H9 (cell line): ENCODE results near the gene TRMT112. TPM values are rescaled to one million over a fixed set of nuclear protein-coding genes. Genes with fewer than 3 reads are reported as not detected.

Source experiments
- DNase-seq: peaks from one replicate; pipeline ENCODE4 v3.0.0-alpha.2; 2017
- H2AFZ ChIP-seq: one replicate; pipeline ENCODE4 v1.6.1; 2013; ENCODE audit warnings: mild to moderate bottlenecking, low read length, control low read depth, moderate library complexity
- H2AK5ac ChIP-seq: 2 replicates; pipeline ENCODE4 v1.6.1; 2013; ENCODE audit warnings: low read length, control low read depth, mixed read lengths; ENCODE audit not compliant: insufficient read length
- H2BK120ac ChIP-seq: one replicate; pipeline ENCODE4 v1.6.1; 2013; ENCODE audit warnings: low read depth, mild to moderate bottlenecking, low read length, control low read depth, inconsistent platforms; ENCODE audit not compliant: poor library complexity, severe bottlenecking
- H2BK12ac ChIP-seq: 2 replicates; pipeline ENCODE4 v1.6.1; 2013; ENCODE audit warnings: low read length, control low read depth, mixed read lengths, low read depth; ENCODE audit not compliant: insufficient read length
- H2BK15ac ChIP-seq: 2 replicates; pipeline ENCODE4 v1.6.1; 2013; ENCODE audit warnings: low read depth, low read length, control low read depth
- H2BK20ac ChIP-seq: one replicate; pipeline ENCODE4 v1.6.1; 2013; ENCODE audit warnings: low read depth, mild to moderate bottlenecking, low read length, control low read depth, inconsistent platforms; ENCODE audit not compliant: poor library complexity, severe bottlenecking
- H2BK5ac ChIP-seq: 2 replicates; pipeline ENCODE4 v1.6.1; 2013; ENCODE audit warnings: low read length, control low read depth, mixed read lengths; ENCODE audit not compliant: insufficient read length
- H3K14ac ChIP-seq: 2 replicates; pipeline ENCODE4 v1.6.1; 2013; ENCODE audit warnings: low read length, control low read depth; ENCODE audit not compliant: insufficient read depth
- H3K18ac ChIP-seq: 2 replicates; pipeline ENCODE4 v1.6.1; 2013; ENCODE audit warnings: low read depth, mild to moderate bottlenecking, mixed read lengths, low read length, control low read depth; ENCODE audit not compliant: insufficient read length
- H3K23ac ChIP-seq: 2 replicates; pipeline ENCODE4 v1.6.1; 2013; ENCODE audit warnings: low read length, control low read depth, mixed read lengths, low read depth; ENCODE audit not compliant: insufficient read length
- H3K23me2 ChIP-seq: 2 replicates; pipeline ENCODE4 v1.6.1; 2013; ENCODE audit warnings: low read depth, mild to moderate bottlenecking, mixed read lengths, low read length, control low read depth; ENCODE audit not compliant: insufficient read length, poor library complexity, severe bottlenecking
- H3K27ac ChIP-seq: 2 replicates; pipeline ENCODE4 v1.5.1; 2013; ENCODE audit warnings: low read length, control low read depth, mixed read lengths, low read depth; ENCODE audit not compliant: insufficient read length
- H3K27me3 ChIP-seq: 2 replicates; pipeline ENCODE4 v1.6.1; 2013; ENCODE audit warnings: low read length, control low read depth, inconsistent platforms; ENCODE audit not compliant: insufficient read depth
- H3K4ac ChIP-seq: 2 replicates; pipeline ENCODE4 v1.6.1; 2013; ENCODE audit warnings: low read depth, mild to moderate bottlenecking, control low read depth, inconsistent platforms, low read length, moderate library complexity
- H3K4me1 ChIP-seq: 2 replicates; pipeline ENCODE4 v1.6.1; 2013; ENCODE audit warnings: low read length, control low read depth, inconsistent platforms; ENCODE audit not compliant: insufficient read depth
- H3K4me2 ChIP-seq: 2 replicates; pipeline ENCODE4 v1.6.1; 2013; ENCODE audit warnings: low read length, control low read depth, mixed read lengths; ENCODE audit not compliant: insufficient read length, insufficient read depth
- H3K56ac ChIP-seq: 2 replicates; pipeline ENCODE4 v1.6.1; 2013; ENCODE audit warnings: low read depth, mild to moderate bottlenecking, mixed read lengths, low read length, control low read depth; ENCODE audit not compliant: insufficient read length
- H3K79me1 ChIP-seq: 2 replicates; pipeline ENCODE4 v1.6.1; 2013; ENCODE audit warnings: low read depth, mild to moderate bottlenecking, moderate library complexity, low read length, control low read depth, inconsistent platforms; ENCODE audit not compliant: insufficient read depth, poor library complexity, severe bottlenecking
- H3K79me2 ChIP-seq: 2 replicates; pipeline ENCODE4 v1.6.1; 2013; ENCODE audit warnings: low read length, control low read depth, inconsistent platforms; ENCODE audit not compliant: insufficient read depth
- H3K9ac ChIP-seq: 2 replicates; pipeline ENCODE4 v1.6.1; 2013; ENCODE audit warnings: low read length, control low read depth, mixed read lengths; ENCODE audit not compliant: insufficient read length; ENCODE audit errors: extremely low read depth
- H3K9me3 ChIP-seq: one replicate; pipeline ENCODE4 v1.6.1; 2013; ENCODE audit warnings: low read depth, low read length, inconsistent platforms; ENCODE audit not compliant: control insufficient read depth
- H3T11ph ChIP-seq: one replicate; pipeline ENCODE4 v1.6.1; 2013; ENCODE audit warnings: mild to moderate bottlenecking, low read length, control low read depth, inconsistent platforms
- H4K20me1 ChIP-seq: one replicate; pipeline ENCODE4 v1.6.1; 2013; ENCODE audit not compliant: control insufficient read depth, insufficient read length, insufficient read depth
- H4K5ac ChIP-seq: 2 replicates; pipeline ENCODE4 v1.6.1; 2013; ENCODE audit warnings: low read depth, mild to moderate bottlenecking, mixed read lengths, low read length, control low read depth; ENCODE audit not compliant: insufficient read length
- H4K8ac ChIP-seq: replicated peaks from 2 replicates; pipeline ENCODE4 v1.6.1; 2013; ENCODE audit warnings: low read length, control low read depth, mixed read lengths, low read depth; ENCODE audit not compliant: insufficient read length
- H4K91ac ChIP-seq: 2 replicates; pipeline ENCODE4 v1.6.1; 2013; ENCODE audit warnings: low read depth, mild to moderate bottlenecking, moderate library complexity, mixed read lengths, low read length, control low read depth; ENCODE audit not compliant: insufficient read length
- H3K27ac Mint-ChIP-seq, 3 experiments: 2 replicates in 2 of 3; 3 replicates in 1 of 3; pipeline ENCODE4 v1.8.0; 2020 to 2021; ENCODE audit warnings: mixed read lengths in 3 of 3, mild to moderate bottlenecking in 1 of 3, moderate library complexity in 1 of 3
- H3K27me3 Mint-ChIP-seq: 2 replicates; pipeline ENCODE4 v1.8.0; 2021; ENCODE audit warnings: low read depth, mild to moderate bottlenecking, moderate library complexity, mixed read lengths
- H3K36me3 Mint-ChIP-seq, 3 experiments: 2 replicates in 2 of 3; 3 replicates in 1 of 3; pipeline ENCODE4 v1.8.0; 2020 to 2021; ENCODE audit warnings: low read depth in 3 of 3, mixed read lengths in 3 of 3; ENCODE audit not compliant: insufficient read depth in 1 of 3
- H3K4me1 Mint-ChIP-seq, 2 experiments: 2 replicates each; pipeline ENCODE4 v1.8.0; 2020; ENCODE audit warnings: mixed read lengths in 2 of 2
- H3K4me3 Mint-ChIP-seq, 2 experiments: 2 replicates in 1 of 2; 3 replicates in 1 of 2; pipeline ENCODE4 v1.8.0; 2020 to 2021; ENCODE audit warnings: mild to moderate bottlenecking in 2 of 2, mixed read lengths in 2 of 2, moderate library complexity in 1 of 2
- H3K9me3 Mint-ChIP-seq, 2 experiments: 2 replicates in 1 of 2; 3 replicates in 1 of 2; pipeline ENCODE4 v1.8.0; 2020; ENCODE audit warnings: mild to moderate bottlenecking in 2 of 2, mixed read lengths in 2 of 2, moderate library complexity in 1 of 2
- CTCF ChIP-seq: fragments of 200-600 bp; sonication (generic); conservative IDR thresholded peaks from 3 replicates; pipeline ENCODE4 v1.8.0; 2021; ENCODE audit warnings: antibody characterized with exemption, mild to moderate bottlenecking
- WGBS: extraction: QIAGEN DNeasy Blood & Tissue Kit; methylation state at CpG from one replicate; pipeline ENCODE4 v1.1.7; 2013; ENCODE audit warnings: missing lambda C conversion rate, low lambda C conversion rate, mixed read lengths; ENCODE audit not compliant: insufficient read length; ENCODE audit errors: extremely low coverage; 5-methylcytosine and 5-hydroxymethylcytosine counted together
- total RNA-seq: library from RNA; stranded (reverse); gene quantifications from 2 replicates; pipeline ENCODE4 v1.2.1, GENCODE V29; 2021

TRMT112 gene
- total RNA-seq, 1 experiment from 2014 or later = 315 TPM

- H3K27me3 Mint-ChIP-seq = peaks cover 11% of the 10 kb centered on the region
- peak; percentile 29 for DNase-seq
- no peak overlapping the region for H3K4me2 ChIP-seq
- H3K79me2 ChIP-seq = no peaks in the 10 kb centered on the region
- H2BK15ac ChIP-seq = no peak overlapping the region; the same call in 1 of the 2 replicates
- no peak for TF ChIP-seq CTCF
- H3T11ph ChIP-seq = no peak overlapping the region
- H4K5ac ChIP-seq = no peak overlapping the region
- H3K9me3 Mint-ChIP-seq = no peaks in the 10 kb centered on the region
- H3K23ac ChIP-seq = no peak overlapping the region
- no peak overlapping the region for H3K27ac Mint-ChIP-seq
- H3K4ac ChIP-seq = no peak overlapping the region
- H2AK5ac ChIP-seq = no peak overlapping the region
- no peaks in the 10 kb centered on the region for H3K9me3 ChIP-seq
- H3K4me1 ChIP-seq = peaks cover 2% of the 10 kb centered on the region; the same call in 1 of the 2 replicates
- H2BK12ac ChIP-seq = no peak overlapping the region
- H2AFZ ChIP-seq = no peak overlapping the region
- no peak overlapping the region for H2BK120ac ChIP-seq
- H3K14ac ChIP-seq = no peak overlapping the region
- H3K9ac ChIP-seq = no peak overlapping the region
- H3K23me2 ChIP-seq = peaks cover 17% of the 10 kb centered on the region
- WGBS = no CpG with 5 or more reads among the region's 28 CpGs
- 0 out of 7 replicates have a peak, but pooled peaks cover 0 to 2% (median 0%) of the 10 kb centered on the region in 3 experiments for H3K36me3 Mint-ChIP-seq
- H4K20me1 ChIP-seq = peaks cover 3% of the 10 kb centered on the region
- H3K4me1 Mint-ChIP-seq = peaks cover 9 to 38% of the 10 kb centered on the region in 2 experiments
- H3K79me1 ChIP-seq = no peaks in the 10 kb centered on the region
- no peak overlapping the region for H3K56ac ChIP-seq
- H2BK5ac ChIP-seq = no peak overlapping the region
- H2BK20ac ChIP-seq = no peak overlapping the region
- no peak overlapping the region for H3K4me3 Mint-ChIP-seq
- no peaks in the 10 kb centered on the region for H3K27me3 ChIP-seq
- H4K8ac ChIP-seq = no peak overlapping the region
- H4K91ac ChIP-seq = no peak overlapping the region
- H3K18ac ChIP-seq = no peak overlapping the region
- H3K27ac ChIP-seq = no peak overlapping the region
Measured at GRCh38 chr11:64344787-64345186, 27.4 kb upstream of the TRMT112 start.
